ENCODE results near the gene SLC39A11. TPM values are rescaled to one million over a fixed set of nuclear protein-coding genes. Genes with fewer than 3 reads are reported as not detected.
"Not testable (repeated sequence)": the region's sequence is repeated elsewhere in the genome, so short reads cannot be mapped to it uniquely, and the experiment has no call there.

SLC39A11 gene
- total RNA-seq, 4 donors from 2014 or later = 55.1 to 123 (median 97.0) TPM

DNA sequence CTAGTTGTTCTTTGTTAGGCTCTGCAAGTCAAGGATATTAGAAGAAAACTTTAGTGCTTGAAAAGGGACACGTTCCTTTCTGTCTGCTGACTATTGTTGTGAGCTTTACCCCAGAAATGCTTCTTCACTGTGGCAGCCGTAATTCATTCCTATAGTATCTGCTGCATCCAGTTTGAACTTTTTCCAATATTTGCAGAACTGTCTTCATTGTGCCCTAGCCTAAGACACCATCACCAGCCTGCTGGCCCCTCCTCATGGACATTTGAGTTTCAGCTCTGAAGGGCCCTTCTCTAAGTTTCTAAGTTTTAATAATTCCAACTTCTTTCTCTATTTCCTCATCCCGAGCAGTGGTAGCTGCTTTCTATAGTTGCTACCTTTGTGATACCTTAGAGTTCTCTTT, 91.7 kb downstream of the SLC39A11 start:
- intact Hi-C loops (cut with DNase I) = no loop called here
- H3K36me3 ChIP-seq = no peaks in the 10 kb centered on the region
- H3K27me3 ChIP-seq = no peaks in the 10 kb centered on the region
- H3K9me3 ChIP-seq = no peaks in the 10 kb centered on the region
- no peak overlapping the region for H3K27ac ChIP-seq
- no peak for DNase-seq
- H3K4me1 ChIP-seq = no peaks in the 10 kb centered on the region
- 94 to 96% methylated on average over 3 of the region's 3 CpGs for WGBS, 2 donors
- TF ChIP-seq, protein P1, sequence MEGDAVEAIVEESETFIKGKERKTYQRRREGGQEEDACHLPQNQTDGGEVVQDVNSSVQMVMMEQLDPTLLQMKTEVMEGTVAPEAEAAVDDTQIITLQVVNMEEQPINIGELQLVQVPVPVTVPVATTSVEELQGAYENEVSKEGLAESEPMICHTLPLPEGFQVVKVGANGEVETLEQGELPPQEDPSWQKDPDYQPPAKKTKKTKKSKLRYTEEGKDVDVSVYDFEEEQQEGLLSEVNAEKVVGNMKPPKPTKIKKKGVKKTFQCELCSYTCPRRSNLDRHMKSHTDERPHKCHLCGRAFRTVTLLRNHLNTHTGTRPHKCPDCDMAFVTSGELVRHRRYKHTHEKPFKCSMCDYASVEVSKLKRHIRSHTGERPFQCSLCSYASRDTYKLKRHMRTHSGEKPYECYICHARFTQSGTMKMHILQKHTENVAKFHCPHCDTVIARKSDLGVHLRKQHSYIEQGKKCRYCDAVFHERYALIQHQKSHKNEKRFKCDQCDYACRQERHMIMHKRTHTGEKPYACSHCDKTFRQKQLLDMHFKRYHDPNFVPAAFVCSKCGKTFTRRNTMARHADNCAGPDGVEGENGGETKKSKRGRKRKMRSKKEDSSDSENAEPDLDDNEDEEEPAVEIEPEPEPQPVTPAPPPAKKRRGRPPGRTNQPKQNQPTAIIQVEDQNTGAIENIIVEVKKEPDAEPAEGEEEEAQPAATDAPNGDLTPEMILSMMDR (IDR thresholded peaks at IDR 0.05) = no peak
- no peak for TF ChIP-seq POLR2A (IDR thresholded peaks at IDR 0.05)
- H3K4me3 ChIP-seq (replicated peaks in 1 of 3) = no peak overlapping the region

DNA sequence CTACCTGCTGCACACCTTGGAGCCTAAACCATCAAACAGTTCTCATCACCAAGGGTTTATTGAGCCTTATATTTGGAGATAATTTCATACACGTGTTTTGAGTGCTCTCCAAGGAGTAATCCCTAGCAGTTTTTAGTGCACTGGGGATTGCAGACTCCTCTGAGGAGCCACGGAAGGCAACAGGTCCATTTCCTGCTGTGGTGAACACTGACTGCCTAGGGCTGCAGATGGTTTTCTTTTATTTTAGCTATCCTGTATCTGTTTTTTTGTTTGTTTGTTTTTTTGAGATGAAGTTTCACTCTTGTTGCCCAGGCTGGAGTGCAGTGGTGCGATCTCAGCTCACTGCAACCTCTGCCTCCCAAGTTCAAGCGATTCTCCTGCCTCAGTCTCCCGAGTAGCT, 93.0 kb downstream of the SLC39A11 start:
- DNase-seq; H3K4me1 ChIP-seq; intact Hi-C loops (cut with DNase I); H3K27ac ChIP-seq; H3K4me3 ChIP-seq (replicated peaks in 1 of 3); H3K36me3 ChIP-seq; H3K9me3 ChIP-seq; H3K27me3 ChIP-seq: not testable (repeated sequence)
- 81 to 83% methylated on average over 5 of the region's 5 CpGs for WGBS, 2 donors

DNA sequence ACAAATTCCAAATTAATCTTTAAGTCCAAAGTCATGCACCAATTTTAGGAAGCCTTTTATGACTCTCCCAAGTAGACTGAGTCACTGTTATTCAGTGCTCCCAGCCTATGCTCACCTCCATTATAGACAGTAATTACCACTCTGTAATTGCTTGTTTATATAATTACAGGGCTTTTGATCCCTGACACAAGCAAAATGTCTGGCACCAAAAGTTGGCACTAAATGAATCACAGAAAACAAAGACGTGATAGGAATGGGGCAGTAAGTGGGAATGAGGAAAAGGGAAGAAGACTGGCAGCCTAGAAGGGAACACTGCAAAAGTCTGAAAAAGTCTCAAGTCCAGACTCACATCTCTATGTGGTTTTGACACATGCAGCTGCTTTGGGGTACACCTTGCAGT, 94.1 kb downstream of the SLC39A11 start:
- intact Hi-C loops (cut with DNase I) = no loop called here
- DNase-seq = no peak
- H3K9me3 ChIP-seq = no peaks in the 10 kb centered on the region
- no peak for TF ChIP-seq POLR2A (IDR thresholded peaks at IDR 0.05)
- TF ChIP-seq, protein P1 (IDR thresholded peaks at IDR 0.05) = no peak
- H3K4me3 ChIP-seq (replicated peaks in 1 of 3) = no peak overlapping the region
- no peaks in the 10 kb centered on the region for H3K36me3 ChIP-seq
- H3K27ac ChIP-seq = no peak overlapping the region
- H3K27me3 ChIP-seq = no peaks in the 10 kb centered on the region
- WGBS, 2 donors = 81 to 90% methylated on average over 1 of the region's 1 CpG
- no peaks in the 10 kb centered on the region for H3K4me1 ChIP-seq

DNA sequence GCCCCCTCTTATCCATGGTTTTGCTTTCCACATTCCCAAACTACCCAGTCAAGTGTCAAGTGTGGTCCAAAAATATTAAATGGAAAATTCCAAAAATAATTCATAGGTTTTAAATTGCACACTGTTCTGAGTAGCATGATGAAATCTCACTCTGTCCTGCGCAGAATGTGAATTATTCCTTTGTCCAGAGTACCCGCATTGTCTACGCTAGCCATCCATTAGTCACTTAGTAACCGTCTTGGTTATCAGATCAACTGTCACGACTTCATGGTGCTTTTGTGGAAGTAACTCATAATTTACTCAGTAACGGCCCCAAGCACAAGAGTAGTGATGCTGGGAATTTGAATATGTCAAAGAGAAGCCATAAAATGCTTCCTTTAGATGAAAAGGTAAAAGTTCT, 94.9 kb downstream of the SLC39A11 start:
- H3K4me1 ChIP-seq = no peaks in the 10 kb centered on the region
- H3K9me3 ChIP-seq = no peaks in the 10 kb centered on the region
- H3K27ac ChIP-seq = no peak overlapping the region
- intact Hi-C loops (cut with DNase I) = no loop called here
- no peak for DNase-seq
- H3K4me3 ChIP-seq (replicated peaks in 1 of 3) = no peak overlapping the region
- H3K27me3 ChIP-seq = no peaks in the 10 kb centered on the region
- WGBS, 2 donors = 89 to 96% methylated on average over 6 of the region's 6 CpGs
- H3K36me3 ChIP-seq = no peaks in the 10 kb centered on the region
- TF ChIP-seq POLR2A (IDR thresholded peaks at IDR 0.05) = no peak
- TF ChIP-seq, protein P1 (IDR thresholded peaks at IDR 0.05) = no peak

DNA sequence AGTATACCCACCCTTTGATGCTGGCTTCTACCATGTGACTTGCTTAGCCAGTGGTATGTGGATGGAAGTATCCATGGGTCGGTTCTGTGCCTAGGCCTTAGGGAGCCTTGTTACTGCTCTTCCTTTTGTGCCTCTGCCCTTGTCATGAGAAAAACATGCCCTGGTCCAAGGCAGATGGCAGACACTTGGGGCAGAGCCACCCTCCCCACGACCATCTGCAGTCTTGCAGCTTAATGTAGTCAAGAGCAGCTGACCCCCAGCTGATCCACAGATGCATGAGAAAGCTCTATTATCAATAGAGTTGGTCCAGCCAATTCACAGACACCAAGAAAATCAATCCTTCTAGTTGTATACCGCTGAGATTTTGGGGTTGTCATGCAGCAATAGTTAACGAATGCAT, 95.7 kb downstream of the SLC39A11 start:
- Histone ChIP-seq H3K27ac (no peak overlapping the region), H3K36me3 (no peaks in the 10 kb centered on the region), H3K4me3 (replicated peaks in 1 of 3) (no peak overlapping the region), H3K27me3 (no peaks in the 10 kb centered on the region), H3K9me3 (no peaks in the 10 kb centered on the region), H3K4me1 (no peaks in the 10 kb centered on the region)
- TF ChIP-seq POLR2A (IDR thresholded peaks at IDR 0.05) = no peak
- TF ChIP-seq, protein P1 (IDR thresholded peaks at IDR 0.05) = no peak
- no peak for DNase-seq
- intact Hi-C loops (cut with DNase I) = no loop called here
- 95 to 97% methylated on average over 4 of the region's 4 CpGs for WGBS, 2 donors

Measured in thyroid gland (tissue), 4 donors.